Endothelial cell of umbilical vein (primary cell): ENCODE measurements around the gene MACROD2. TPM values are rescaled to one million over a fixed set of nuclear protein-coding genes. Genes with fewer than 3 reads are reported as not detected.

ENCODE experiments used
- BruUV-seq: library from RNA; stranded (reverse); fragments of 400-500 nt; replicated peaks from 2 replicates; lab custom pipeline; 2021; lab: Mats Ljungman, UMichigan
- CTCF ChIA-PET: fragments of 300-600, 350-600 bp; sonication (Branson Sonifier 250); formaldehyde crosslinking; loops from one replicate; lab custom pipeline; 2021; ENCODE audit warnings: antibody characterized with exemption, inconsistent platforms; lab: Charles Lee
- POLR2A ChIA-PET: fragments of 300-600, 350-600 bp; sonication (Branson Sonifier 250); formaldehyde crosslinking; loops from one replicate; lab custom pipeline; 2021; ENCODE audit warnings: antibody characterized with exemption, inconsistent platforms; lab: Charles Lee
- DNase-seq: peaks from one replicate; pipeline ENCODE4 v3.0.0-alpha.2; 2011; ENCODE audit warnings: low read depth, low spot score
- FAIRE-seq: peaks from 2 replicates; lab custom pipeline; 2011; peaks lifted over from hg19 to GRCh38; lab: Jason Lieb, UNC
- H2AFZ ChIP-seq: 2 replicates; pipeline ENCODE4 v1.6.0; 2012; ENCODE audit warnings: low read depth, low read length, control low read depth, inconsistent platforms
- H3K27ac ChIP-seq: 2 replicates; pipeline ENCODE4 v1.5.1; 2011; ENCODE audit warnings: low read depth, mild to moderate bottlenecking, control low read depth, low read length, moderate library complexity; ENCODE audit not compliant: insufficient read depth
- H3K27me3 ChIP-seq, 2 experiments: 2 replicates each; pipeline versions ENCODE4 v1.6.0 to v1.6.1; 2011; ENCODE audit warnings: low read length in 2 of 2, mixed read lengths in 1 of 2; ENCODE audit not compliant: control insufficient read depth in 2 of 2, insufficient read depth in 2 of 2
- H3K36me3 ChIP-seq, 2 experiments: 2 replicates in 1 of 2; 3 replicates in 1 of 2; pipeline ENCODE4 v1.5.1; 2011; ENCODE audit warnings: low read length in 2 of 2, mild to moderate bottlenecking in 1 of 2, moderate library complexity in 1 of 2; ENCODE audit not compliant: control insufficient read depth in 2 of 2, insufficient read depth in 2 of 2; ENCODE audit errors: extremely low read depth in 1 of 2
- H3K4me1 ChIP-seq: 3 replicates; pipeline ENCODE4 v1.5.1; 2011; ENCODE audit warnings: mild to moderate bottlenecking, low read length; ENCODE audit not compliant: control insufficient read depth, insufficient read depth; ENCODE audit errors: extremely low read depth
- H3K4me2 ChIP-seq: 2 replicates; pipeline ENCODE4 v1.6.1; 2011; ENCODE audit warnings: low read length, control low read depth, mixed read lengths; ENCODE audit not compliant: insufficient read depth
- H3K4me3 ChIP-seq, 3 experiments: fragments of 200-600 bp in 1 of 3; sonication (generic), shearing (Covaris generic) in 1 of 3; replicated peaks in 1 of 3; 2 replicates each; pipeline ENCODE4 v1.5.1; 2011 to 2016; ENCODE audit warnings: control low read depth in 3 of 3, low read length in 3 of 3, mild to moderate bottlenecking in 2 of 3, inconsistent platforms in 1 of 3, low read depth in 1 of 3, moderate library complexity in 1 of 3; ENCODE audit not compliant: insufficient read depth in 1 of 3
- H3K79me2 ChIP-seq: 2 replicates; pipeline ENCODE4 v1.6.0; 2012; ENCODE audit warnings: low read length, inconsistent platforms; ENCODE audit not compliant: control insufficient read depth, insufficient read depth
- H3K9ac ChIP-seq: replicated peaks from 2 replicates; pipeline ENCODE3; 2011; ENCODE audit warnings: low read length, control low read depth; ENCODE audit not compliant: insufficient read depth; ENCODE audit errors: extremely low read depth
- H3K9me1 ChIP-seq: replicated peaks from 3 replicates; pipeline ENCODE4 v1.6.0; 2011; ENCODE audit warnings: mild to moderate bottlenecking, low read length; ENCODE audit not compliant: control insufficient read depth, insufficient read depth; ENCODE audit errors: extremely low read depth
- H3K9me3 ChIP-seq: replicated peaks from 2 replicates; pipeline ENCODE4 v1.5.1; 2012; ENCODE audit warnings: low read length, inconsistent platforms; ENCODE audit not compliant: control insufficient read depth, insufficient read depth
- H4K20me1 ChIP-seq: replicated peaks from 2 replicates; pipeline ENCODE3; 2011; ENCODE audit warnings: mild to moderate bottlenecking, low read length; ENCODE audit not compliant: control insufficient read depth, insufficient read depth; ENCODE audit errors: extremely low read depth
- GATA2 ChIP-seq: IDR thresholded peaks from 2 replicates; pipeline ENCODE4 v1.7.0; 2011; ENCODE audit warnings: low read depth, mild to moderate bottlenecking, moderate library complexity, mixed read lengths, low read length; ENCODE audit not compliant: insufficient read length, insufficient read depth
- JUN ChIP-seq: IDR thresholded peaks from 2 replicates; pipeline ENCODE4 v1.6.1; 2011; ENCODE audit warnings: borderline replicate concordance, low read depth; ENCODE audit not compliant: insufficient read length, insufficient read depth
- MYC ChIP-seq: IDR thresholded peaks from one replicate; pipeline ENCODE4 v1.6.1; 2011; ENCODE audit warnings: mild to moderate bottlenecking, low read depth, low read length
- POLR2A ChIP-seq: IDR thresholded peaks from 2 replicates; pipeline ENCODE4 v1.6.1; 2012; ENCODE audit warnings: low read depth, mild to moderate bottlenecking, control low read depth, low read length
- dilution Hi-C: fragments of 300-500 bp; cut with MboI; formaldehyde crosslinking; loops from one replicate; pipeline ENCODE4 v1.15.0; 2019; ENCODE audit warnings: low sequenced_read_pairs; ENCODE audit not compliant: extremely low pct_ligation_motif_present
- intact Hi-C: fragments of 100-400 bp; cut with micrococcal nuclease; formaldehyde crosslinking; loops from one replicate; pipeline ENCODE4 v1.10.0; 2022
- polyA plus RNA-seq, 4 experiments: library from polyadenylated mRNA; depleted of rRNA in 3 of 4; stranded (reverse) in 3 of 4; unstranded in 1 of 4; fragments of >200 nt; gene quantifications; 2 replicates each; pipeline versions ENCODE4 v1.2.1 to v1.2.3, GENCODE V29; 2011 to 2012; ENCODE audit warnings: missing spikeins in 1 of 4
- total RNA-seq: library from RNA; stranded (reverse); gene quantifications from 2 replicates; pipeline ENCODE4 v1.2.3, GENCODE V29; 2021
- TF ChIP-seq, protein P1 (sequence below): IDR thresholded peaks from 2 replicates; pipeline ENCODE4 v1.6.1; 2011; ENCODE audit not compliant: insufficient read depth, insufficient read length

The MACROD2 gene
- total and polyA plus RNA-seq, 2 donors (not counting 3 experiments of a cell fraction or from before 2014, with no cell fraction given) = 0.11 to 0.73 TPM

DNA sequence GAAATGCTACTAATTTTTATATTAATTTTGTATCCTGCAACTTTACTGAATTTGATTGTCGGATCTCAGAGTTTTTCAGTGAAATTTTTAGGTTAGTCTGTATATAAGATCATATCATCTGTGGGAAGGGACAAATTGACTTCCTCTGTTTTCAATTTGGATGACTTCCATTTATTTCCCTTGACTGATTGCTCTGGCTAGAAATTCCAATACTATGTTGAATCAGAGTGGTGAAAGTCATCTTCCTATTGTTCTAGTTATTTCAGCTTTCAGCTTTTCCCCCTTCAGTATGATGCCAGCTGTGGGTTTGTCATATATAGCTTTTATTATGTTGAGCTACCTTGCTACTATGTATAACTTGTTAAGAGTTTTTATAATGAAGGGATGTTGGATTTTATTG lies 1806.7 kb downstream of the MACROD2 start:
- no peak for DNase-seq

DNA sequence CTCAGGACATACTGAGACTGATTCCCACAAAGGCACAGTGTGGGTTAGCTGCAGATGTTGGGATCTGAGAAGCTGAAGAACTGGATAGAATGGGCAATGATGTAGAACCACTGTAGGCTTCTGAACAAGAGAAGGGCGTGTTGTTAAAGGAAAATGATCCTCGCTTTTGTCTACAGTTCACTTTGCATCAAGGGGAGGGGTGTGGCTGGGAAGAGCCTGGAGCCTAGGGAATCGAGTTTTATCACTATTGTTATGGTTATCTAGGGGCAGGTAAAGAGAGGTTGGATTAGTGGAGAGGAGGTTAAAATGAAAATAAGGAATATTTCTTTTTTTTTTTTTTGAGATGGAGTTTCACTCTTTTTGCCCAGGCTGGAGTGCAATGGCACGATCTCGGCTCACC lies 1809.8 kb downstream of the MACROD2 start:
- intact Hi-C loops (no loop called here), dilution Hi-C loops (no loop called here)
- H3K4me1 ChIP-seq = no peaks in the 10 kb centered on the region
- ChIA-PET POLR2A (no interaction called here), CTCF (no interaction called here)
- no peaks in the 10 kb centered on the region for H3K27me3 ChIP-seq
- BruUV-seq = no TSS peak
- no peak overlapping the region for H3K4me3 ChIP-seq
- no peak overlapping the region for H2AFZ ChIP-seq
- no peaks in the 10 kb centered on the region for H3K36me3 ChIP-seq
- no peaks in the 10 kb centered on the region for H3K79me2 ChIP-seq
- no peak for TF ChIP-seq MYC
- FAIRE-seq = no peak
- DNase-seq = no peak
- H3K9me1 ChIP-seq = no peaks in the 10 kb centered on the region
- H4K20me1 ChIP-seq = no peaks in the 10 kb centered on the region
- H3K9me3 ChIP-seq = no peaks in the 10 kb centered on the region
- H3K9ac ChIP-seq = no peak overlapping the region
- no peak overlapping the region for H3K4me2 ChIP-seq
- no peak overlapping the region for H3K27ac ChIP-seq

More for the DNA sequence above, 1806.7 kb downstream of the MACROD2 start:
- ChIA-PET POLR2A (no interaction called here), CTCF (no interaction called here)
- no peak overlapping the region for H3K4me3 ChIP-seq
- dilution Hi-C loops (no loop called here), intact Hi-C loops (no loop called here)
- no peaks in the 10 kb centered on the region for H3K9me3 ChIP-seq
- no peak overlapping the region for H3K9ac ChIP-seq
- no peaks in the 10 kb centered on the region for H3K27me3 ChIP-seq
- no peak for FAIRE-seq
- no peaks in the 10 kb centered on the region for H3K79me2 ChIP-seq
- H3K36me3 ChIP-seq = no peaks in the 10 kb centered on the region
- H3K4me2 ChIP-seq = no peak overlapping the region
- no TSS peak for BruUV-seq
- H4K20me1 ChIP-seq = no peaks in the 10 kb centered on the region
- no peak overlapping the region for H3K27ac ChIP-seq
- no peak for TF ChIP-seq JUN
- TF ChIP-seq POLR2A = no peak
- TF ChIP-seq GATA2 = no peak
- TF ChIP-seq, protein P1, sequence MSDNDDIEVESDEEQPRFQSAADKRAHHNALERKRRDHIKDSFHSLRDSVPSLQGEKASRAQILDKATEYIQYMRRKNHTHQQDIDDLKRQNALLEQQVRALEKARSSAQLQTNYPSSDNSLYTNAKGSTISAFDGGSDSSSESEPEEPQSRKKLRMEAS = no peak
- no peak for TF ChIP-seq MYC
- H3K9me1 ChIP-seq = no peaks in the 10 kb centered on the region
- H3K4me1 ChIP-seq = no peaks in the 10 kb centered on the region
- H2AFZ ChIP-seq = no peak overlapping the region
